ENCODE measurements around the gene ADNP2.

Gene ADNP2

DNA sequence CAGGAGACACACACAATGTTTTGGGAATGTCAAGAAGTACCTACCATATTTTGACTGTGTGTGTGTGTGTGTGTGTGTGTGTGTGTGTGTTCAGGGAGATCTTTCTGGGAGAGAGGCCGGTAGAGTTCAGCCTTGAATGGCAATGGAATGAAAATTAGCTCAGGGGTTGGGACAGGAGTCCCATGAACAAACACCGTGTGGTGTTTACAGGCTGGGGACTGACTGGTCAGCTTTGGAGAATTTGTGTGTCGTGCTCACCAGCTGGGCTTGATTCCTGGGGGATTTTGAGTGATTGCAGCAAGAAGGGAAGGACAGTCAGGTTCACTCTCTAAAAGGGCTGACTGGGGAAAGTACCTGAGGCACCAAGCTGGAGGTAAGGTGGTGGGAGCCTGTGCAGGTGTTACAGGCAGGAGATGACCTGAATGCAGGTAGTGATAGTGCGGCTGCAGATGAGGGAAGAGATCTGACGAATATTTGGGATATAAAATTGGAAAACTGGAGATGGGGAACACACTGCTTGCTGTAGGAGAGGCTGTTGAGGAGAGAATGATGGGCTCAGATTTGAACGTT lies 2.5 kb upstream of the ADNP2 start:
- DNase-seq: no peak

DNA sequence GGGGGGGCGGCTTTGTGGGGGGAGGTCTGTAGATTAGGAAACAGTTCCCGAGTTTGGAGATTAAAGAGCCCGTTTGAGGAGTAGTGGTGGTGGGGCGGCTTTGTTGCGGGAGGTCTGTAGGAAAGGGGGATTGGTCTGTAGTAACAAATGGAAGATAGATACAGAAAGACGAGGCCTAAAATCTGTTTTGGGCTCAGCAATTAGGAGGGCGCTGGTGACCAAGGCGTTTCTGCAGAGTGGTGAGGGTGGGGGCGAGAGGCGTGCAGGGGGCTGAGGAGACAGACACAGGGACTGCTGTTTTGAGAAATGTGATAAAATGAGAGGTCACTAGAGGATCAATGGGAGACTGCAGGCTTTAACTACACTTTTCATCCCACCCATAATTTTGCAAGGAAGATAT lies 1.6 kb upstream of the ADNP2 start:
- DNase-seq: no peak

DNA sequence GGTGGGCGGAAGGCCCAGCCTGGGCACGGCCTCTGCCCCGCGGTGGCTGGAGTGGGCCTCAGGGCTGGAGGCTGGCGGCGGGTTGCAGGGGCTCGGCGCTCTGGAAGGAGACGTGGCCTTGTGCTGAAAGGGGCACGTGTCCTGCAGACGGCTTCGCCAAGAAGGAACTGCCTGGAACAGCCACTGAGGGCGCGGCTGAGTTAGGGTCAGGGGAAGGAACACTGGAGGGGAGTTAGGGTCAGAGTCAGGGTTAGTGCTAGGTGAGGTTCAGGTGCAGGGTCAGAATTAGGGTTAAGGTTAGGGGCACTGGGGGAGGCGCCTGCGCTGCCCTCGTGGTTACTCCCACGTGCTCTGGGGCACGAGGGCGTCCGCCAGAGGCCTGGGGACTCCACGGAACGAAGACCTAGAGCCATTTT lies 933 bp upstream of the ADNP2 start:
- no peak for DNase-seq

DNA sequence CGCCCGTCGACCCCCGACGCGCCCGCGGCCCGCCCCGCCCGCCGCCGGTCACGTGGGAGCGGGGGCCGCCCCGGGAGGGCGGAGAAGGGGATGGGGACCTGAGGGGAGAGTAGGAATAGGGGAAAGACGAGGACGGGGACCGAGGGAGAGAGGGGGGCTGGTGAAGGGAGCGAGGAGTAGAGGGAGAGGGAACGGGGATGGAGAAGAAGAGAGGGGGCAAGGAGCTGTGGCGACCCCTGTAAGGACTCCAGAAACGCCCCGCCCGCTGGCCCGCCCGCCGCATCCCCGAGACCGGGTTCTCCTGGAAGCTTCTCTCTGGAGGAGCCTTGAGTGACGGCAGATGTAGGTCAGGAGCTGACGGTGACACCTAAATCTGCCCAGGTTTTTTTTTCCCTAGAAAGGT lies 615 bp downstream of the ADNP2 start:
- peak; percentile 28 for DNase-seq

DNA sequence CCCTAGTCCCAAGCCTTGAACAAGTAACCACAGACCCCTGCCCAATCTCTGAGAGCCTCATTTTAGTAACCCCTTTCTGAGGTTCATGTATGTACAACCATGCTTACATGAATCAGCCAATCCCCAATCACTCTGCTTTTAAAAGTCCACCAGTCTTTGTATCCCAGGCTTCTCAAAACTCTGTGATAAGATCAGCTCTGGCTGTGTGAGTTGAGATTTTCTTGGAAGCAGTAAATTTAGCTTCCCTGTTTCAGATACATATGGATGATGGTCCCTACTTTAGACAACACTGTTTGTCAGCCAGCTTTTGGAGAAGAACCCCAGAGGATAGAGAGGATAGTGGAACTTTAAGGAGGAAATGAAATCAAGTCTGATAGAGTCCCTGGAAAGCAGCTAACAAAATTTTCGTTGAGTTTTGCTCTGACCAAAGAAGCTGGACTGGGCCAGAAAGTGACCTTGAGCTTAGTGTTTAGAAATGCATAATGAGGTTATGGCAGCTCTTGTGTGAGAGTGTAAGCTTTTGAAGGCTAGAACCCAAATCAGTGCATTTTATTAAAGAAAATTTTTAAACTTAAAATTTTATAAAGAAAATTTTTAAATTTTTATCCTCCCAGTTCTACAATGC lies 3.7 kb downstream of the ADNP2 start:
- no peak for DNase-seq

DNA sequence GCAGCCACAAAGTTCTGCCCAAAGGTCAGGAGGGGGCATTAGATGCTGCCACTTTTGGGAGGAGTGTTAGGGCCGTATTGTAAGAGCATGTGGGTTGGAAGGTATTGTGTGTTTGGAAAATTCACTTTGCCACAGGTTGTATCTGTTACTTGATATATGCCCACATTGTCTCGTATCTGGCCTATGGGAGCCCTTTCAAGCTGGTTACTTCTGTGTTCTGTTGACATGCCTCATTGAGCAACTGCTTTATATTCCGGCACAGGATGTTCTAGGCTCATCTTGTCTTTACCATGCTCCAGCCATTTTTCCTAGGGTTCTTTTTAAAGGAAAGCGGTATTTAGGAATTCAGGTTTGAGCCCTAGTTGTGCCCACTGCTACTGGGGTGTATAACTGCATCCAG lies 6.0 kb downstream of the ADNP2 start:
- DNase-seq: no peak

DNA sequence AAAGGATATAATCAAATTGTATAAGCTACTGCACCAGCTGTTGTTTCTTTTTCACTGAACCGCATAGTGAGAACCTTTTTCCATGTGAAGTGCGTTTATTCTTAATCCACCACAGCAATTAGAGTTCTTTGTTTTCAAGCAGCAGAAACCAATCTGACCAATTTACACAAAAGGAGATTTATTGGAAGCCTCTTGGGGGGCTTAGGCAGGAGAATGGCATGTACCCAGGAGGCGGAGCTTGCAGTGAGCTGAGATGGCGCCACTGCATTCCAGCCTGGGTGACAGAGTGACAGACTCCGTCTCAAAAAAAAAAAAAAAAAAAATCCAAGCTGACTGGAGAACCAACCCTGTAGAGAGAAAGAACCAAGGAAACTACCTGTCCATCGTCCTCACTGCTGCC lies 10.0 kb downstream of the ADNP2 start:
- DNase-seq: peak; percentile 40

DNA sequence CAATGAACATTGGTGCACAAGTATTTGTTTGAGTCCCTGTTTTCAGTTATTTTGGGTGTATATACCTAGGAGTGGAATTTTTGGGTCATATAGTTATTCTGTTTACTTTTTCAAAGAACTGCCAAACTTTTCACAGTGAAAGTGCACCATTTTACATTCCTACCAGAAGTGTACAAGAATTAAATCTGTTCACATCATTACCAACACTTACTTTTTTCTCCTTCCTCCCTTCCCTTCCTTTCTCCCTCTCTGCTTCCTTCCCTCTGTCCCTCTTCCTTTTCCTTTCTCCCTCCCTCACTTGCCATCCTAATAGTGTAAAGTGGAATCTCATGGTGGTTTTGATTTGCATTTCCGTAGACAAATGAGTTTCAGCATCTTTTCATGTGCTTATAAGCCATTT lies 11.9 kb downstream of the ADNP2 start:
- DNase-seq: no peak

DNA sequence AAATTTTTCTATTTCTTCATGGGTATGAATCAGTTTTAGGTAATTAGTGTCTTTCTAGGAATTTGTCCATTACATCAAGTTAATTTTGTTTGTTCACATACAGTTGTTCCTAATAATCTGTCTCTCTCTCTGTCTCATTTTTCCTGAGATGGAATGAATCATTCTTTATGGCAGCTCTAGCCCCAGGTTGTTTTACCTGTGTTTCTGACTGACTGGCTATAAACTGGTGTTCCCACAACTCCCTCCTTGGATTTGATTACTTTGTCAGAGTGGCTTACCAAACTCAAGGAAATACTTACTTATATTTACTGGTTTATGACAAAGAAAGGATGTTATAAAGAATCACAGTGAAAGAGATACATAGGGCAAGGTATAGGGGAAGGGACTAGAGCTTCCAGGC lies 15.1 kb downstream of the ADNP2 start:
- no peak for DNase-seq

DNA sequence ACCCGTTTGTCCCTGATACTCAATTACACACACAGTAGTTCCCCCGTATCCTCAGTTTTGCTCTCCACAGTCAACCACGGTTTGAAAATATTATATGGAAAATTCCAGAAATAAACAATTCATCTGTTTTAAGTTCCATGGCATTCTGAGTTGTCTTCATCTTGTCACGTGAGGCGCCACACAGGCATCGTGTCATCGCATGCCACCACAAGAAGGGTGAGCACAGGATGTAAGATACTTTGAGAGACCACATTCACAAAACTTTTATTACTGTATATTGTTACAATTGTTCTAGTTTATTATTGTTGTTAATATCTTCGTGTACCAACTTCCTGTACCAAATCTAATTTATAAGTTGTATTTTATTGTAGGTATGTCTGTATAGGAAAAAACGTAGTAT lies 17.7 kb downstream of the ADNP2 start:
- DNase-seq: no peak

DNA sequence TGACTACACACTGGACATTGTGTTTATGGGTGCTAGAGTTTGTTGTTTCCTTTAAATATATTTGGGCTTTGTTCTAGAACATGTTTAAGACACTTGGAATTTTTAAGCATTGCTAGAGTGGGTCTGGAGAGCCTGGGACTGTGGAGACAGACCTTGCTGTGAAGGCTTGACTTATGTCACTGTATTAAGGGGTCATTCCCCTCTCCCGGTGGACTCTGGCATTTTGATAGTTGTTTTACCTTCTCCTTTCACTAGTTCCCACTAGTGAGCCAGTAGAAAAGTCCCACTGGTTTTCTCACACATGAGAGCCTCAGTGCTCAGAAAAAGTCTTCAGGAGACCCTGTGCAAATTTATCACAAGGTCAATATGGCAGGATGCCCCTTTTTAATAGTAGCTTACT lies 18.6 kb downstream of the ADNP2 start:
- DNase-seq: no peak

DNA sequence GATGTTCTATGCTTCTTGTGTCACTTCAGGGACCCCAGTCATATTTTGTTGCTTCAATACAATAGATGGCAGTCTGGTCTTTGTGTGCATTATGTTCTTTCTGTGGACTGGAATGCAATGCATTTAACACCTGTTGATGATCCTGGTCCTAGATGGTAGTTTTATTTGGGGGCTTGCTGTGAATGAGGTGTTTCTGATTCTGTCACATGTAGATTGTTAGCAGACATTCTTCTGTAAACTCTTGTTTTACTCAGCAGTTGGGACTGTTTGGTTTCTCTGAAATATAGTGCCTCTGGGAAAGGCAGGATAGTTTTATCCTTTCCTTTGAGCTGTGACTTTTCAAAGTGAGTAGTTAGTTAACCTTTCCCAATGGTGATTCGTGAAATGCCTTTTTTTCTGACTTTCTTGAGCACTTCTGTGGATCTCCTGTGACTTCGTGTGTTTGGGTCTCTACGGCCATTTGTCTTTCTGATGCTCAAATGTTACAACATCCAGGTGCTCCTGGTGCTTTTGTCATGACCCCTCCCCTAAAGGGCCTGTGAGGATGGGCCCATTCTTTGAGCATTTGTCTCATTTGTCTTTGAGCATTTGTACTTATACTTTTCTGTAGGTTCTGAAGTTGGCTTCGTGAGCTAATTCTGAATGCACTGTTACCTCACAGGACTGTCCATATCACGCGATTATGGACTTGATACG lies 20.8 kb downstream of the ADNP2 start:
- no peak for DNase-seq

DNA sequence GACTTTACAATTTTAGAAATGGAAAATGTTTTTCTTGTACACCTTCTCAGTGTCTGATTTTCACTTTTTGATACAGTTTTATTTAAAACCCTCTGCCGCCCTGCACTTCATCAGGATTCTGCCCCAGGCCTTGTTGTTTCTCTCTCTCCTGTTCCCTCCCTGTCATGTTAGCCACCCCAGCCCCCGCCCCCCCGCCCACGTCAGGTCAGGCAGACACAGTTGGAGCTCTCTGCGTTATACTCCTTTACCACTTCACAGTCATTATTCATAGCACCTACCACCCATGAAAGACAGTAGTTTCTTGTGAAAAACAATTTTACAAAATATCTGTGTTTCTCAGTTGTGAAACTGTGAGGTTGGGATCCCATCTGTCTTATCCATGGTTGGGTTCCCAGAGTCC lies 21.5 kb downstream of the ADNP2 start:
- DNase-seq: no peak

DNA sequence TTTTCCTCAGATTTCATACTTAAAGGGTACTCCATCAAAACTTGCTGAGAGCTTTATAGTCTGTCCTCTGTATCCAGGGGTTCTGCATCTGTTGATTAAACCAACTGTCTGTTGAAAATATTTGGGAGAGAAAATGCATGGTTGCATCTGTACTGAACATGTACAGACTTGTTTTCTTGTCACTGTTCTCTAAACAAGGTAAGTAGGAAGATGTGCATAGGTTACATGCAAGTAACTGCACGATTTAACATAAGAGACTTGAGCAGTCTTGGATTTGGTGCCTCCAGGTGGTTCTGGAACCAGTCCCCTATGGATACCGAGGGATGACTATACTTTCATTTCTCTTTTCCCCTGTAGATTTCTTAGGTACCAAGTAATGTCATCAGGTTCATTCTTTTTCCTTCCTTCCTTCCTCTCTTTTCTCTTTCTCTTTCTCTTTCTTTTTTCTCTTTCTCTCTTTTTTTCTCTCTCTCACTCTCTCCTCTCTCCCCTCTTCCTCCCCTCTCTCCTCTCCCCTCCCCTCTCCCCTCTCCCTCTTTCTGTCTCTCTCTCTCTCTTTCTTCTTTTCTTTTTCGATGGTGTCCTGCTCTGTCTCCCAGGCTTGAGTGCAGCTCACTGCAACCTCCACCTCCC lies 23.2 kb downstream of the ADNP2 start:
- no peak for DNase-seq

DNA sequence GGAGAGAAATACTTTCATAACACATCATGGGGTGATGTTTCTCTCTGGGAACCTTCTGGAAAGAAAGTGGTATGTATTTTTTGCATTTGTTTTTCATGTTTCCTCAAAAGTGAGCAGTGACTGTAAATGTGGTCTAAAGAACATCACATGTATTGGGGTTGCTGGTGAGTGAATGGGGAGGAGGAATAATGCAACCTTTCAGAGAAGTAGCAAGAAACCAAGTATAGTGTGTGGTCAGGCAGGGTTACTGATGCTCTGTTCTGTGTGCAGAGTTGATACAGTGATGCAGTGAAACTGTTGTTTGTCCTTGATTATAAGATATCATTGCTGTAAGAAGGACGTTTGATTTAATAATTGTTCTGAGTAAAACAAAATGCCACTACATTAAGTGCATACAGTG lies 24.1 kb downstream of the ADNP2 start:
- DNase-seq: no peak

DNA sequence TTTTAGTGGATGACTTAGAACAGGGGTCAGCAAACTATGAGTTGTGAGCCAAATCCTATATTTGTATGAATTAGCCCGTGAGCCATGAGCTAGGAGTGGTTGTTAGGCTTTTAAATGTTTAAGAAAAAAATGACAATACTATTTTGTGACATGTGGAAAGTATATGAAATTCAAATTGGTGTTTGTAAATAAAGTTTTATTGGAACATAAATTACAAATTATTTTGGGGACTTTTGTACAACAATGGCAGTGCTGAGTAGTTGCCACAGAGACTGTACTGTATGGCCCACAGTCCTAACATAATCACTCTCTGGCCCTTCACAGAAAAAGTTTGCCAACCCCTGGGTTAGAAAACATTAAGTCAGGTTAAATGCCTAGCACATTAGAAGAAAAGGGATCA lies 26.1 kb downstream of the ADNP2 start:
- no peak for DNase-seq

DNA sequence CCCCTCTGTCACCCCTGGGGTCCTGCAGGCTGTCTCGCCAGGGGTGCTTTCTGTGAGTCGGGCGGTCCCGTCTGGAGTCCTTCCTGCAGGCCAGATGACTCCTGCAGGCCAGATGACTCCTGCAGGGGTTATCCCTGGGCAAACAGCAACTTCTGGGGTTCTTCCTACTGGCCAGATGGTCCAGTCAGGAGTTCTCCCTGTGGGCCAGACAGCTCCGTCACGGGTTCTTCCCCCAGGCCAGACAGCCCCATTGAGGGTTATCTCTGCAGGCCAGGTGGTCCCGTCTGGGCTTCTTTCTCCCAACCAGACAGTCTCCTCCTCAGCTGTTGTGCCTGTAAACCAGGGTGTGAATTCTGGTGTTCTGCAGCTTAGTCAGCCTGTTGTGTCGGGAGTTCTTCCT lies 27.6 kb downstream of the ADNP2 start:
- no peak for DNase-seq

DNA sequence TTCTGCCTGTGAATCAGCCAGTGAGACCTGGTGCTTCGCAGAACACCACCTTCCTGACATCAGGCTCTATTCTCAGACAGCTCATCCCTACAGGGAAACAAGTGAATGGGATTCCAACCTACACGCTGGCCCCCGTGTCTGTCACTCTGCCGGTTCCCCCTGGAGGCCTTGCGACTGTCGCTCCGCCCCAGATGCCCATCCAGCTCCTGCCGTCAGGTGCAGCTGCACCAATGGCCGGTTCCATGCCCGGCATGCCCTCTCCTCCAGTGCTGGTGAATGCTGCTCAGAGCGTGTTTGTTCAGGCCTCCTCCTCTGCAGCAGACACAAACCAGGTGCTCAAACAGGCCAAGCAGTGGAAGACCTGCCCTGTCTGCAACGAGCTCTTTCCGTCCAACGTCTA lies 28.1 kb downstream of the ADNP2 start:
- no peak for DNase-seq

DNA sequence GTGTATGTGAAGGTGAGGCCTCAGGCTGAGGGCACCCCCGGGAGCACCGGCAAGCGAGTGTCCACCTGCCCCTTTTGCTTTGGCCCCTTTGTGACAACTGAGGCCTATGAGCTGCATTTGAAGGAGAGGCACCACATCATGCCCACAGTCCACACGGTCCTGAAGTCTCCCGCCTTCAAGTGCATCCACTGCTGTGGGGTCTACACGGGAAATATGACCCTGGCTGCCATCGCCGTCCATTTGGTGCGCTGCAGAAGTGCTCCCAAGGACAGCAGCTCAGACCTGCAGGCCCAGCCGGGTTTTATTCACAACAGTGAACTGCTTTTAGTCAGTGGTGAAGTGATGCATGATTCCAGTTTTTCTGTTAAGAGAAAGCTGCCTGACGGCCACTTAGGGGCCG lies 28.9 kb downstream of the ADNP2 start:
- no peak for DNase-seq

DNA sequence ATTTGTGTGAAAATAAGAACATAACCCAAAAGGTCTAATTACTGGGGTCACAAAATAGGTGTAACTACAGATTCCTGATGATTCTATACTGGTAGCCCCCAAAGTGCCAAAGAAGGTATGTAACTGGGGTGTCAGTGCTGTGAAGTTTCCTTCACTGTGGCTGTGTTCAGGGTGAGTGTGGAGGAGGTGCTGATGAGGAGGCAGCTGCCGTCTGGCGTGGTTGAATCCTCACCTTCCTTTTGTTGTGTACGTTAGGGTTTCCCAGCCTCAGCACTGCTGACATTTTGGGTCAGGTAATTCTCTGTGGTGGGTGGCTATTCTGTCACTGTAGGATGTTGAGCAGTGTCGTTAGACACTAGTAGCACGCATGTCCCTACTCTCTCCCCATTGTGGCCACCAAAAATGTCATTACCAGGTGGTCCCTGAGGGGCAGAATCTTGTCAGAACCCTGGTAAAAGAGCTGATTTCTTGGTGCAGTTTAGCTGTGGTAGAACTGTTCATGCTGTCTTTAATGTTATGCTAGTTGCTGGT lies 31.5 kb downstream of the ADNP2 start:
- DNase-seq: no peak

DNA sequence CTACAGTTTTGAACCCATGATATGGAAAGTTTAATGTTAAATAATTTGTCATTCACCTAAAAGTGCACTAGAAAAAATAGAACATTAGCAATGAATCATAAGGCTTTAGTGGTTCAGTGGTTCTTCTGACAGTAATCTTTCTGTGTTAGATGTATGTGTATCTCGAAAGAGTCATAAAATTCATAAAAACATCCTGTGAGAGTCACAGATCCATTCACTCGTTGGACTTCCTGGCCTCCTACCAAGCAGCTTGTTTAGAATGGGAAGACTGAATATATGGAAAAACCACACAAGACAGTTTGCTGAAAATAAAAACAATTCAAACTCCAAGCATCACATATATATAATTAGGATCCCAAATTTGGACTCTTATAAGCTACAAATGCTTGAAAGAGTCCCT lies 34.8 kb downstream of the ADNP2 start:
- DNase-seq: no peak

DNA sequence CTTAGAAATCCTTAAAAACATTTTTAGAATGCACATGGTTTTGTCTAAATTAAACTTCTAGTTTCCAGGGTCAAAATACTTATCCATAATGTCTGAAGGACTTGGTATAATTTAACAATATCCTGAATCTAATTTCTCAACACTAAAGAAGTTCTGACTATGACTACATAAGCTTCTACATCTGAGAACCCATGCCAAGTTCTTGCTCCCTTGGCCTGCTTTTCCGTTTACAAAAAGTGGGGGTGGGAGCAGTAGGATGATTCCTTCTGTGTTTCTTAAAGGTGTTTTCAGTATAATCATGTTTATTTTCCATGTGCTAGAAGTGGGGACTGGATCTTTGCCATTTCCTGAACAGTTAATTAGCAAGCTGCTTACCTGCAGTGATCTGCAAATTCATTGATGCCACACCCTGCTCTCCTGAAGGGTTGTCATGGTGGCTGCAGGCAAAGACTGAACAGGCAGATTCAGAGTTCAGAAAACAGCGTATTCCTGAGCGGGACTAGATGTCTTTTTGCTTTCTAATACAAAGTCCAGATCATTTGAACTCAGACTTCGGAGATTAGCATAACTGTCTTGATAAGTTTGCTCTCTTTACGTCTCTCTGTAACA lies 36.2 kb downstream of the ADNP2 start:
- DNase-seq: no peak

DNA sequence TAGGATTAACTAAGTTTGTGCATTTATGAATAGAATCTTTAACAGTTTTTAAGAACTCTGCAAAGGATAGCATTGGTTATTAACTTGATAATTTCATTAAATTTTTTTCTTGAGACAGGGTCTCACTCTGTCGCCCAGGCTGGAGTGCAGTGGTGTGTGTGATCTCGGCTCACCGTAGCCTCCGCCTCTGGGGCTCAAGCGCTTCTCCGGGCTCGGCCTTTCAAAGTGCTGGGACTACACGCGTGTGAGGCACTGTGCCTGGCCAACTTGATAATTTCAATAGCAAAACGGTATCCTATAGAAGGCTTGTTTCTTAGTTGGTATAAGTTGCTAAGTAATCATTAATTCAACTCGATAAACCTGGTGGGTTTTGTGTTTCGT lies 38.0 kb downstream of the ADNP2 start:
- DNase-seq: no peak

Data from NCI-H1436 (cell line).